AG08395 (cell line): Measurements from ENCODE around the gene IFT88.

ENCODE experiments used
- DNase-seq: peaks from one replicate; pipeline ENCODE4 v3.0.0; 2012; ENCODE audit warnings: mixed read lengths, low spot score

IFT88 gene

GRCh38 chr13:20686863-20687579, 120.1 kb downstream of the IFT88 start:
- DNase-seq = no peak

GRCh38 chr13:20689291-20689690, 122.3 kb downstream of the IFT88 start:
- no peak for DNase-seq

DNA sequence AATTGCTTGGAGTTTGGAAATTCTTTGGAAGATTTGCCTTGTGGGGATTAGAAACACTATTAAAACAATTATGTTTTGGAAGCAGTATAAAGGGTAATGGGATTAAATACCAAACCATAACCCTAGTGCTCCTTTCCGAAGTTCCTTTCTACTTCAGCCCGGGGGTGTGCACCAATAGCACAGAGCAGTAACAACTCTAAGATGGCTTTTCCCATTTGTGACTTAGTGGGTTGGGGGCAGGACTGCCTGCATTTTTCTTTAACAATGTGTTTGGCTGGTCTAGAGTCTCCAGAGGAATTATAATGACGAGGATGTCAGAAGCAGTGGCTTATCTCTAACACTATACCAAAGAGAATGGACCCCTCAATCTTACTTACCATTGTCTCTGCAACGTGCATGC, 124.7 kb downstream of the IFT88 start:
- no peak for DNase-seq

DNA sequence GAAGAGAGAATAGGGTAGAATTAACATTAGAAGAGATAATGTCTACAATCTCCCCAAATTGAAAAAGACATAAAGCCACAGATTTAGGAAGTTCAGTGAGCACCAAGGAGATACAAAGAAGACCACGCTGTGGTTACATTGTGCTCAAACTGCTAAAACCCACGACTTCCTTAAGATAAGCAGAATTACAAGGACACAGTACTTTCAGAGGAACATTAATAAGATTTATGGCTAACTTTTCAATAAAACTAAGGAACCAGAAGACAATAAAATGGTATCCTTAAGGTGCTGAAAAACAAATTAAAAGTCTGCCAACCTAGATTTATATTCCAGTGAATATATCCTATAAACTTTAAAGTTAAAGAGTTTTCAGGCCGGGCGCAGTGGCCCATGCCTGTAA, 129.1 kb downstream of the IFT88 start:
- no peak for DNase-seq

GRCh38 chr13:20699715-20700114, 132.8 kb downstream of the IFT88 start:
- DNase-seq = no peak

- no peak for DNase-seq
Observed at GRCh38 chr13:20700288-20700687, 133.3 kb downstream of the IFT88 start.

DNA sequence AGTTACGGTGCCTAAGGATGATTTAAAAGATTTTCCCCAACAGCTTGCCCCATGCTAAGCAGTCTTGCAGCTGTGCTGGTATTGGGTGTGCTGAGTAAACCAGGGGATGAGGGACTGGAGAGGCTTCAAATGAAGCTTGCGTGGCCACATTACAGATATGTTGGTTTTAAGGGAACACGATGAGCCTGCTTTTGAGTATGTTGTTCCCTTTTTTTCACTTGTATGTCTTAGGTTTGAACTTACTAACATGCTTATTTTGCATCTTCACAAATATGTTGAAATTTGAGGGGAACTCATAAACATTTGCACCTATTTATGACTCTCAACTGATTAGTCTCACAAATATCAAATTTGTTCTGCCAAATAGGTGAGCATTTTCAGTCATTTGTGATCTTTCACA, 134.5 kb downstream of the IFT88 start:
- DNase-seq = no peak

GRCh38 chr13:20702530-20702914, 135.6 kb downstream of the IFT88 start:
- DNase-seq = no peak

DNA sequence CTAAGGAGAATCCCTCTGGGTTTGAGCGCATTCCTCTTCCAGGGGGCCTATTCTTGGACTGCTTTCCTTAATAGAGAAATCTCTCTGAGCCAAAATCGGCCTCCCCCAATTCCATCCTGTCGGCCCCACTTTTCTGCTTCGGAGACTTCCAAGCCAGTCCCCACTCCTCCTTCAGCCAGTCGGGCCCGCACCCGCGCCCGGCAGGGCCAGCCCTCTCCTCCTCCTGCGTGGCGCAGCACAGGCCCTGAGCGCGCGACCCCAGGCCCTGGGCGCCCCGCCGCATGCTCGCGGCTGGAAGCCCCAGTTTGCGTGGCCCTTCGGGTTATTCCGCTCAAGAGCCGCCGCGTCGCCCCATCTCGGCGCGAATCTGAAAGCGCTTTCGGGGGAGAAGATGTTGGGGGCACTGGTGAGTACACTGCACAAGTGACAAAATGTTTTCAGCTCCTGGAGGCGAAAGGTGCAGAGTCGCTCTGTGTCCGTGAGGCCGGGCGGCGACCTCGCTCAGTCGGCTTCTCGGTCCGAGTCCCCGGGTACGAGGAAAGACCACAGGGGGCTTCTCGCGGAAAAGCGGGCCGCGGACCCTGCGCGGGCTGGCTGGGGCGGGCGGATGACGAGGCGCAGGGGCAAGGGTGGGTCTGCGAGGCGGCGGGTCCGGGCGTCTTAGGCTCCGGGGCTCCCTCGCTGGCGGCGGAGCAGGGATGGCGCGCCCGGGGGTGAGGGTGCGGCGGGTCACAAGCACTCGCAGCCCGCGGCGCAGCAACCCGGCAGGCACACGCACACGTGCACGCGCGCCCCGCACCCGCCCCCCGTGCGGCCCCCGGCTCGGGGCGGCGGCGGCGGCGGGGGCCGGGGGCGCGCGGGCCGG, 136.2 kb downstream of the IFT88 start, which contains the start of gene IL17D:
Gene IL17D, plus strand, starts transcription at position 785 of the 865 bp plus-strand sequence. CDS start 303 bp downstream, outside the sequence.
- DNase-seq = peak; percentile 22

DNA sequence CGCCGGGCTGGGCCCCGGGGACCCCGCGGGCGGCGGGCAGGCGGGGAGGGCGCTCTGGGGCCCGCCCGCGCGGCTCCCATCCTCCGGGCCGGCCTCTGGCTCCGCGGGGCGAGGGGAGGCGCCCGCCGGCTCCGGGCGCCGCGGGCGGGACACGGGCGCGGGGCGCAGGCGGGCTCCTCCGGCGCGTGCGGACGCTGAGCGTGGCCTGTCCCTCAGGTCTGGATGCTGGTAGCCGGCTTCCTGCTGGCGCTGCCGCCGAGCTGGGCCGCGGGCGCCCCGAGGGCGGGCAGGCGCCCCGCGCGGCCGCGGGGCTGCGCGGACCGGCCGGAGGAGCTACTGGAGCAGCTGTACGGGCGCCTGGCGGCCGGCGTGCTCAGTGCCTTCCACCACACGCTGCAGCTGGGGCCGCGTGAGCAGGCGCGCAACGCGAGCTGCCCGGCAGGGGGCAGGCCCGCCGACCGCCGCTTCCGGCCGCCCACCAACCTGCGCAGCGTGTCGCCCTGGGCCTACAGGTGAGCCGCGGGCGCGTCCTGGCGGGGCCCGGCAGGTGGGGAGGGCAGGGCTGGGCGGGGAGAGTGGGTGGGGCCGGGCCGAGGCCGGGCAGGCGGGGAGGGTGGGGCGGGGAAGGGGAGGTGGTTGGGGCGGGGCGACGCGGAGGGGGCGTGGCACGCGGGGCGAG, 137.0 kb downstream of the IFT88 start:
- peak; percentile 87 for DNase-seq

GRCh38 chr13:20704459-20705069, 137.6 kb downstream of the IFT88 start:
- DNase-seq = no peak

- no peak for DNase-seq
Observed at GRCh38 chr13:20706661-20707060, 139.7 kb downstream of the IFT88 start.

- DNase-seq = no peak
Observed at GRCh38 chr13:20708216-20708615, 141.3 kb downstream of the IFT88 start.

DNA sequence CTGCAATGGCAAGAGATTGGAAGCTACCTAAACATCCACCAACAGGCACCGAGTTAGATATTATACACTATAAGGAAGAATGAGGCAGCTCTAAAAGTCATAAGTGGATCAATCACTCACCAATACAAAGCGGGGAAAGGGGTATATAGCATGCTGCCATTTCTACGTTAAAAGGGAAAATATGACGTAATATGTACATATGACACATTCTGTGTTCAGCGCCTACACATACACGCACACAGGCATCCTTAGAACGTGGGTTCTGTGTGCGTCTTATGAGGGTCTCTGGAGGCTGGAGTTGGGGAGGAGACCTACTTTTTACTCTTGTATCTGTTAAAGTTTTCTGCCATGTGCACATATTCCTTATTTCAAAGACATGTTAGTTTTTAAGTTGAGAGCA, 142.4 kb downstream of the IFT88 start:
- no peak for DNase-seq

- DNase-seq = no peak
Observed at GRCh38 chr13:20709782-20710181, 142.8 kb downstream of the IFT88 start.

GRCh38 chr13:20711301-20712044, 144.5 kb downstream of the IFT88 start:
- DNase-seq = no peak

- no peak for DNase-seq
Observed at GRCh38 chr13:20713014-20713376, 146.0 kb downstream of the IFT88 start.

DNA sequence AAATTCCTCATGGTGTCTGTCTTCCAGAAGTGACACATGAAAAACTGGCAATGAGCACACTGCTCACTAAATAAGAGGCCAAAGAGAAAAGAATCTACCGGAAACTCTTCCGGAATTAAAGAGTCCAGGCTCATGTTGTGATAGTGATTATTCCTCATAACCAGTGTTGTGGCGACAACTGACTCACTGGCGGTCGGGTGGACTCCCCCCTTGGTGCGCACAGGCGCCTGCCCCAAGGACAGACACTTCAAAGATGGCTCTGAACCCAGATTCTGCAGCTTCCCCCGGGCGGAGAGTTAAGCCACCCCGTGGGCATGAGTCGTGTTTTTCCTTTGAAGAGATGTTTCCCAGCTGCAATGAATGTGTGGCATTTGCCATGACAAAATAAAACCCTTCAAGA, 146.8 kb downstream of the IFT88 start:
- DNase-seq = peak; percentile 76

- DNase-seq = peak; percentile 36
Observed at GRCh38 chr13:20714161-20714560, 147.2 kb downstream of the IFT88 start.

GRCh38 chr13:20714563-20715329, 147.8 kb downstream of the IFT88 start:
- peak; percentile 83 for DNase-seq

GRCh38 chr13:20715330-20715712, 148.4 kb downstream of the IFT88 start:
- DNase-seq = no peak
